ENCODE measurements around the gene RABGGTB.
"Not testable (repeated sequence)": the region's sequence is repeated elsewhere in the genome, so short reads cannot be mapped to it uniquely, and the experiment has no call there.

GRCh38 chr1:75801480-75801879 is 15.4 kb downstream of the RABGGTB start:
- not testable (repeated sequence) for TF ChIP-seq CTCF, POLR2A (IDR thresholded peaks at IDR 0.05)

All from uterus (tissue), 2 donors.